ENCODE results near the gene ABTB1.

ABTB1 gene

GRCh38 chr3:127672429-127673190 lies at the start of gene ABTB1:
ABTB1 (plus strand) TSS chr3:127672952; CDS start chr3:127673026, 74 bp downstream.
- DNase-seq, result peak; percentile 49

GRCh38 chr3:127624063-127624462 lies 48.7 kb upstream of the ABTB1 start:
- no peak for DNase-seq

GRCh38 chr3:127625821-127626220 lies 46.9 kb upstream of the ABTB1 start:
- DNase-seq, result no peak

DNA sequence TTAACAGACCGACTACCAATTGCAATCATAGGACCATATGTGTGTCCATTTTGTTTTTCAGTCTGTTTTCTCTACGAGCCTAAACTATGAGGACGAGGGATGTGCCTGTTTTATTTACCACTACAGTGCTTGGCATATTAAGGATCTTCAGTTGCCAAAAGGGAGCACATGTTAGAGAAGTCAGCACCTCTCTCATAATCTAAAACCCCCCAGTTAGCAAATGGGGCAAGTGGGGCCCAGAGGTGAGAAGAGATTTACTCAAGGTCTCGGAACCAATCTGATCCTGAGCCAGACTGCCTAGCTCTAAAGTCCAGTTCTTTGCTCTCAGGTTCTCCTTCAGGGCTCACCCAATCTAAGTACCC lies 44.3 kb upstream of the ABTB1 start:
- DNase-seq, result no peak

DNA sequence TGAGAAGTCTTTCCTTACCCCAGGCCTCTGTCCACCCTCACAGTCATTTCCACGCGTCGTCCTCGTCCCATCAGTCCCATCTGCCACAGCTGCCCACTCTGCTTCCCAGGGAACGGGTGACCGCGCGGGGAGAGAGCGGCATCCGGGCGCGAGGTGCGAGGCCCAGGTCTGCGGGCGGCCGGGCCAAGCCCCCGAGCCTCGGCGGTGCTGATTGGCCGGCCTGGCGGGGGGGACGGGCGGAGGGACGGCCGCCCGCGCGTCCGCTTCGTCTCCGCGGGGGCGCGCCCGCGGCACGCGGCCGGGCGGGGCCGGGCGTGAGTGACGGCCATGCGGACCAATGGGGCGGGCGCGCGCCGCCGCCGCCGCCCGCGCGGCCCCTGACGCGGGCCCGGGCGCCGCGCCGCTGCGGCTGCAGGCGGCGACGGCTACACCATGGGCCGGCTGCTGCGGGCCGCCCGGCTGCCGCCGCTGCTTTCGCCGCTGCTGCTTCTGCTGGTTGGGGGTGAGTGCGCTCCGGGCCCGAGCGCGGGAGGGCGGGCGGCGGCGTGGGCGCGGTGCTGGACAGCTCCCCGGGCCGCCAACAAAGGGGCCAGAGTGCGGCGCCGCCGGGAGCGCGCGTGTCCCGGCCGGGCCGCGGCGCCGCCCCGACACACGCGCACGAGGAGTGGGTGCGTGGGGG lies 43.8 kb upstream of the ABTB1 start, which contains the start of gene PODXL2:
Gene PODXL2 (plus strand): TSS at position 398 of the 679 bp plus-strand sequence. CDS start 35 bp downstream, at position 433.
- peak; percentile 34 for DNase-seq

GRCh38 chr3:127629467-127630403 lies 43.0 kb upstream of the ABTB1 start:
- no peak for DNase-seq

DNA sequence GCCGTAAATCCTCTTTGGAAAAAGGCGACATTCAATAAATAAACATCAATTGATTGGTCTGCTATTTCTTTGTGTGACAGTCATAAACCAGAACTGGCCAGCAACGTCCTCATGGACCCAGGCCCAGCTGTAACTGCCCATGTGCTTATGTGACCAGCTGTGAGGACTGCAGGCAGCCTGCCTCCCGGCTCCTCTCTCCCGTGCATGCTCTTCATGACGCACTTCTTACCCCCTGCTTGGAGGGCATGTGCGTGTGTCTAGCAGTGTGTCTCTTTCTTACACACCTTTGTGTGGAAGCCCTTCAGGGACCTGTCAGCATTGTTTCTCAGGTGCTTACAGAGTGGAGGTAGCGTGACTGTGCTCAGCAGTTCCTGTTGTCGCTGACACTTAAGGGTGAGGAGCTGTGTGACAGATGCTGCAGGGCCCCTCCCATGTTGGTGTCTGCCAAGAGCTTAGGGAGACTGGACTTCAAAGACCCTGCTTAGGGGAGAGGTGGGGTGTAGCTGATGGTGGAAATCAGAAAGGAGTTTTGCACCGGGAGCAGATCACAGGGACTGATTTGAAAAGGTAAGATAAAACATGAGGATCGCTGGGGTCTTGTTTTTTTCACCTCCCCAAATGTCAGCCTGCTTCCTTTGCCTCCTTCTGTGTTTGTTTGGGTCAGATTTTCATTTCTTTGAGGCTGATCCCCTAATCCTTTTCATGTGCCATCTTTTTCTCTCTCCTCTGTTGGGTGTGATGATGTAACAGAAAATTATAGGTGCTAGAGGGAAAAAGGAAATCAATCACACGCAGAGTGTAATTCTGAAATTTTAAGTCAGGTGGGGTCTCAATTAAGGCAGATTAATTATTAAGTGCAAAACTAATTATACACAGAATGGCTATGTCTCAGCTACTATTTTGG lies 41.7 kb upstream of the ABTB1 start:
- DNase-seq, result peak; percentile 73

DNA sequence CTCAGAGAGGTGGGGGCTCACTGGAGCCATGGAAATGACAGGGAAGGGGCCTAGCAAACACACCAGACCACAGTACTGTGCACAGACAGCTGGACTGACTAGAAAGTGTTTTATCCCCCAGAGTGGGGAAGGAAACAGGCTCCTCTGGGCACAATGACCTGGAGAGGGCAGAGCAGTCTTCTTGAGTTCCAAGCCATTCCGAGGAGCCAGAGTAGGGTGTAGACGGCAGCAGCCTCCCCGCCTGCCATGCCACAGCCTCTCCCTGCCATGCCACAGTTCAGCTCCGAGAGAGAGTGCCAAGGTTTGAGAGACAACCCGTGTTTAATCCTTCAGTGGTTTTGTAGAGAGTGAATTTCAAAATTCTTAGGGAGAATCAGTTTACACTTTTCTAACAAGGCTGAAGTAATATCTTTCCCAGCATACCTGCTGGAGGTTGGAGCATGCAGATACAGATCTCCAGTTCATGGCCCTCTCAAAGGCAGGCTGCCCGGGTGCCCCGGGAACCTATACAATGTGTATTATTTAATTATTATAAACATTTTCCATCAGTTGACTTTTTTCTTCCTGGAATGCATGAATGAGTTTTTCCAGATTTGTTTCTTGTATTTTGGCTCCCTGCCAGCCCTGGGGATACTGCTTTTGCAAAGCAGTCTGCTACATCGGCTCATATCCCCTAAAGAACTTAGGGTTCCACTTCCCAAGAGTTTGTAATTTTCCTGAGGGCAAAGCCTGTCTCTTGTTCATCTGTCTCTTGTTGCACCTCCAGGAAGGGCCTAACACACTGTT lies 40.5 kb upstream of the ABTB1 start:
- DNase-seq, result no peak

DNA sequence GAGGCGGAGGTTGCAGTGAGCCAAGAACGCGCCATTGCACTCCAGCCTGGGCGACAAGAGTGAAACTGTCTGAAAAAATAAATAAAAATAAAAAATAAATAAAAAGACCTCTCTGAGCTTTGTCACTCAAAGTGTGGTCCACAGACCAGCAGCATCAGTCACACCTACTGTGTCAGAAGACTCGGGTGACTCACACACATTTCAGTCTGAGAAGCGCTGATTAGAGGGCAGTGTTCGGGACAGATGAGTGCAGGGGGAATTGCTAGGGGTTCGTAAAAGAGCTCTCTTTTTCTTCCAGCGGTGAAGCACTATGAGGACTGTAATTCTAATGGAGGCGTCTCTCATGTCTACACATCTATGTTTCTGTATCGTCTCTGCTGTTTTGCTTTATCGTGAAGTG lies 38.1 kb upstream of the ABTB1 start:
- no peak for DNase-seq

GRCh38 chr3:127637546-127637945 lies 35.2 kb upstream of the ABTB1 start:
- DNase-seq, result no peak

DNA sequence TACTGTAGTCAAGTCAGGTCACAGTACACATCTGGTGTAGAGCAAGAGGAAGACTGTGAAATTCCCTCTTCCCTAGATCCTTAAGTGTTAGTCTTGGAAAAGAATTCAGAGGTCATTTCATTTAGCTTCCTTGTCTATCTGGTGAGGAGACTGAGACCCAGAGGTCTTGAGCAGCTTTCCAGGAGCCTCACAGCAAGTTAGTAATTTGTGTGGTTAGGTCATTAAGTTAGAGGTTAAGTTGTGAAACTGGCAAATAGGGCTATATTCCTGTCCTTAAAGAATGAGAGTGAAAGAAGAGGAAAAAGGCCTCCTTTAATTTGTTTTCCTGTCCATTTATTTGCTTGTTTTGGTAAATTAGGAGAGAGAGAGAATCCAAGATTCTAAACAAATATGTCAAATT lies 34.8 kb upstream of the ABTB1 start:
- no peak for DNase-seq

DNA sequence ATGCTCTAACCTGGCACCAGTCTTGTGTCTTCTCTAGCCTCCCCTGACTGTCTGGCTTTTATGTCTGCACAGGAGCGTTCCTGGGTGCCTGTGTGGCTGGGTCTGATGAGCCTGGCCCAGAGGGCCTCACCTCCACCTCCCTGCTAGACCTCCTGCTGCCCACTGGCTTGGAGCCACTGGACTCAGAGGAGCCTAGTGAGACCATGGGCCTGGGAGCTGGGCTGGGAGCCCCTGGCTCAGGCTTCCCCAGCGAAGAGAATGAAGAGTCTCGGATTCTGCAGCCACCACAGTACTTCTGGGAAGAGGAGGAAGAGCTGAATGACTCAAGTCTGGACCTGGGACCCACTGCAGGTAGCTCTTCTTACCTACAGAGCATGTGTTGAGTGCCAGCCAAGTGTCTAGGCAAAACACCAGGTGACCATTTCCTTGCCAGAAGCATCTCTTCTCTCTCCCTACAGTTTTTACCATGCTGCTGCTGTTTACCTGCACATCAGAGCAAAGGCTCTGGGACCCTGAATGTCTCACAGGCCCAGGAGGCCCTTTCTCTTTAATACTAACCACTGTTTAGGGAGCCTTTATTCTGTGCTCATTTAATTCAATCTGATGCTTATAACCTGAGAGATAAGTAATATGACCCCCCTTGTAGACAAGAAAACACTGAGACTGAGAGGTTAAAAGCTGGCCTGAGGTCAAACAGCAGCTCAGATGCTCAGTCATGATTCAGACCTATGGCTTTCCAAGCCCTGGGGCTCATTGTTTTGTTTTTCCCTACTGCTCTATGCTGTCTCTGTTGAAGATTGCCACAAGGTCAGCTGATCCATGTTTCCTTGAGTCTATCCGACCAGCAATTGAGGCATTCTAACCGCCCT lies 33.3 kb upstream of the ABTB1 start:
- no peak for DNase-seq

DNA sequence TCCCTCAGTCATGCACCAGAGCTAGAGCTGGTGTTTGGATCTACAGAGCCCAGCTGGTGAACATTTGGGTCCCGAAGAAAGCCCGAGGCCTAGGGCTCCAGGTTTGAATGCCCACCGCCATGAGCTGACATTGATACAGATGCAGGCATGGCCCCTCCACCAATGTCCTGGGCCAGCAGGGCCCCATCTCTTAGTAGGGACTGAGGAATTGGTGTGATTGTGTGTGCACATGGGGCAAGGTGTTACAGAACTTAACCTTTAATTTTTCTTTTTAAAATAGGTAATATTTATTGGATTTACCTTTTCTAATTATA lies 32.8 kb upstream of the ABTB1 start:
- DNase-seq, result no peak

- DNase-seq, result no peak
These were observed 27.9 kb upstream of the ABTB1 start for GRCh38 chr3:127644641-127645370.

DNA sequence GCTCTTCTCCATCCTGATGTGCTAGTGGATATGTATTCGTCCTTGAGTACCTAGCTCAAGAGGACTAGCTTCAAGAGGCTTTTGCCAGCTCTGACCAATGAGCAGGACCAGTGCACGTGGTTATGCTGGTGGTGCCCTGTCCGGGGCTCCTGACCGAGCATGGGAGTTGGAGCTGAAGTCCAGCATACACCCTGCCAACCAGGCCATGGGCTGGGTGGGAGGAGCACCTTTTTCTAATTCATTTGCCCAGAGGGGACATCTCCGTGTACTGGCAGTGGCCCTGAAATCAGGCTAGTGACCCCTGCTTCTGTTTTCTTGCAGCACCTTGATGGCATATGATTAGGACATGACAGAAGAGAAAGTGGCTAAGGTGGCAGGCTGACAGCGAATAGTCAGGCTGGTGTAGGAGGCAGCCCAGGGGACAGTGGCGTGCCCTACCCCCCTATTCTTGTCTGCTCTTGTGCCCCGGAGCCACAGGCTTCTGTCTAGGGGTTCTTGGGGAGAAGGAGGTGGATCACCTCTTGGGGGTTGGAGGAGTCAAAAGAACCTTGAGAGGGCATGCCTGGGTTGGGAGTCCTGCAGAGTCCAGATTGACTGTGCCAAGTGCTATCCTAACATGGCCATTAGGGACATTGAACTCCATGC lies 27.3 kb upstream of the ABTB1 start:
- DNase-seq, result no peak

DNA sequence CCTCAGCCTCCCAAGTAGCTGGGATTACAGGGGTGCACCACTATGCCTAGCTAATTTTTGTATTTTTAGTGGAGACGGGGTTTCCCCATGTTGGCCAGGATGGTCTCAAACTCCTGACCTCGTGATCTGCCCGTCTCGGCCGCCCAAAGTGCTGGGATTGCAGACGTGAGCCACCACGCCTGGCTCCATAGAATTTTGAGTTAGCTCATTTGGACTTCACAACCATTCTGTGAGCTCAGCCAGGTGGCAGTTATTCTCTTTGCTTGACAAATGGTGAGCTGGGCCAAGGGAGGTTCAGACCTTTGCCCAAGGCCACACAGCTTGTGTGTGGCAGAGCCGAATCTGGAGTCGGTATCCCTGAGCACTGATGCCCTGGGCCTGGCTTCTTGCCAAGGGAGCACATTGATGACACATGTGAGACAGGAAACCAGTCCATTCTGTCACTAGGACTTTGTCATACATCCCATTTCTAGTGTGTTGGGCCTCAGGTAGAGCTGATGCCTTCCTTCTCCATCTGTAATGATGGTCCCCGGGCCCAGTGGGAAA lies 26.2 kb upstream of the ABTB1 start:
- DNase-seq, result no peak

- DNase-seq, result no peak
These were observed 25.4 kb upstream of the ABTB1 start for GRCh38 chr3:127647166-127647844.

DNA sequence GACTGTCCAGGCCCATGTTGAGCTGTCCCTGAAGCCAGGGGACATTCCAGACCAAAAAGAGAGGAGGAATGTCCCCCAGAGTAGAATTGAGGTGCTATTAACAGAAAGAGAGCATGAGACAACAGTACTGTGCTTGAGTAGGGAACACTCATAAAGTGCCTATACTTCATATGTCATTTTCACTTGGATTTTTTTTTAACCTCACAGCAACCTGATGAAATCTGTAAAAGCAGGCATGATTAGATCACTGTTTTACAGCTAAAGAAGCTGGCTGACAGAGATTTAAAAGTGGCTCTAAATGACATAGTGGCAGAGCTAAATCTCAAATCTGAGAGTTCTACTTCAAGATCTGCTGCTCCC lies 24.9 kb upstream of the ABTB1 start:
- DNase-seq, result no peak

- DNase-seq, result no peak
These were observed 22.5 kb upstream of the ABTB1 start for GRCh38 chr3:127650236-127650635.

Measured in DMS 273 treated with DMSO at 0.1 percent for 48 hours (cell line).